Activated naive CD8-positive, alpha-beta T cell treated with anti-CD3 and anti-CD28 coated beads, Interleukin-2, amount 50 U/mL, for 24 hours (primary cell): ENCODE measurements around the gene KYAT1.

Source experiments
- ATAC-seq: fragments of 150-1000 bp; cut with Tn5 transposase; one replicate; pipeline ENCODE4 v1.10.0; 2021
- DNase-seq: peaks from one replicate; pipeline ENCODE4 v3.0.0; 2021
- H3K27ac Mint-ChIP-seq: one replicate; pipeline ENCODE4 v1.8.0; 2021; ENCODE audit warnings: mild to moderate bottlenecking, mixed read lengths
- H3K27me3 Mint-ChIP-seq: one replicate; pipeline ENCODE4 v1.8.0; 2021; ENCODE audit warnings: mixed read lengths
- H3K36me3 Mint-ChIP-seq: one replicate; pipeline ENCODE4 v1.8.0; 2021; ENCODE audit warnings: low read depth, mixed read lengths
- H3K4me1 Mint-ChIP-seq: one replicate; pipeline ENCODE4 v1.8.0; 2021; ENCODE audit warnings: mixed read lengths
- H3K4me3 Mint-ChIP-seq: one replicate; pipeline ENCODE4 v1.8.0; 2021; ENCODE audit warnings: mild to moderate bottlenecking, moderate library complexity, mixed read lengths
- H3K9me3 Mint-ChIP-seq: one replicate; pipeline ENCODE4 v1.8.0; 2021; ENCODE audit warnings: mixed read lengths

The KYAT1 gene

DNA sequence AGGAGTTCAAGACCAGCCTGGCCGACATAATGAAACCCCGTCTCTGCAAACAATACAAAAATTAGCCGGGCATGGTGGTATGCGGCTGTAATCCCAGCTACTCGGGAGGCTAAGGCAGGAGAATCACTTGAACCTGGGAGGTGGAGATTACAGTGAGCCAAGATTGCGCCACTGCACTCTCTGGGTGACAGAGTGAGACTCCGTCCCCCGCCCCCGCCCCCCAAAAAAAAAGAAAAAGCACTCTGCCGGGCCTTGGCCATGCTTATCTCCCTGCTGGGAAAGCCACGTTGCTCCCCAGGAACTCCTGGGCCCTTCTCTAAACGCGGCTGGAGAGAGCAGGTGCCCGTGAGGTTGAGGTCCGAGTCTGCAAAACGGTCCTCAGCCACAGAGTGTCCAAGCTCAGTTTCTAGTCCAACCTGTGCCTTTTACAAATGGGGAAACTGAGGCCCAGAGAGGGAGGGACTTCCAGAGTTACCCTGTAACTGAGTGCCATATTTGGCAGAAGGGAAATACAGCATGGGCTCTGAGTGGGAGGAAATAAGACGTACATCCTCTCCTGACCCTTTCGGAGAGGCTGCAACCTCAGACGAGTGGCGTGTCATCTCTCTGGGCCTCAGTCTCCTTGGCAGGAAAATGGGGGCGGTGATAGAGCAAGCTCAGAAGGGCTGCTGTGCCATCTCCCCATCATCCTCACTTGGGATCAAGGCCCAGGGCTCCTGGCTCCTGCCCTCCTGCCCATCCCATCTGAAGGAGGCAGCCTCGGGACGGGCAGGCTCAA is 32.4 kb upstream of the KYAT1 start:
- no peak overlapping the region for H3K27ac Mint-ChIP-seq
- peak; percentile 28 for DNase-seq

DNA sequence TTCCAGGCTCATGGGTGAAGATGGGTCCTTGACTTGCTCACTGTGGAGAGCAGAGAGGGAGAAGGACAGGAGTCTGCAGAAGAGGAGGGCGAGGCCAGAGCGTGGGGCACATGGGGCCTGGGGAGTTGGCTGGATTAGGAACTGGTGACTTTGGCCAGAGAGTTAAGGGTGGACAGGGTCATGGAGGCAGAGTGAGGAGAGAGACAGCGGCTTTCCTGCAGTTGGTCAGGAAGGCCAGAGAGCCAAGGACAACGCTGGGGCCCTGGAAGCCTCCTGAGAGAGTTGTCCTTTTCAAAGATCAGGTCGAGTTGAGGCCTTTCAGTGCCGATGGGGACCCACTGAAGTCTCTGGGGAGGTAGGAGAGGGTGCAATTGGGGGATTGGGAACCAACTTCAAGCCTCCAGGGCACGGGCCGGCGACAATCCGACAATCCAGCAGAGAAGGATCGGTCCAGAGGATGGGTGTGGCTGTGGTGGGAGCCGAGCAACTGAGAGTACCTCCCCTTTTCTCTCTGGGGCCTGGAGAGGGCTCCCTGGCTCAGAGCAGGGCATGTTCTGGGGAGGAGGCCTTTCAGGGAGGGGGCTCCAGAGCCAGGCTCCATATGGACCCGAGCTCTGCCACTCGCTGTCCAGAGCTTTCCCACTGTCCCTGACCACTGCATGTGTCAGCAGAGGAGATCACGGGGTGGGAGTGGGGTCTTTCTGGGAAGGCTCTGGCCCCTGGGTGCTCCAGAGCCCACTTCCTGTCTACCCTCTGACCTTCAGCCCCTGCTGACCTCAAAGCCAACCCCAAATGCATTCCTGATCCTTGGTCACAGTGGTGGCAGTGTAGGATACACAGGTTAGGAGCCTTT is 31.5 kb upstream of the KYAT1 start:
- Mint-ChIP-seq H3K4me1 (peaks cover 49% of the 10 kb centered on the region), H3K4me3 (no peak overlapping the region), H3K27ac (peak overlapping the region; percentile 42), H3K36me3 (peaks cover 23% of the 10 kb centered on the region), H3K9me3 (no peaks in the 10 kb centered on the region), H3K27me3 (no peaks in the 10 kb centered on the region)
- DNase-seq (no peak), ATAC-seq (no peak)

More for the DNA sequence above, 32.4 kb upstream of the KYAT1 start:
- Mint-ChIP-seq H3K9me3 (no peaks in the 10 kb centered on the region), H3K36me3 (peaks cover 15% of the 10 kb centered on the region), H3K4me1 (peaks cover 45% of the 10 kb centered on the region), H3K4me3 (no peak overlapping the region), H3K27me3 (no peaks in the 10 kb centered on the region)
- peak; percentile 62 for ATAC-seq

GRCh38 chr9:128912270-128912853 is 30.6 kb upstream of the KYAT1 start:
- Mint-ChIP-seq H3K27ac (peak overlapping the region; percentile 23), H3K27me3 (no peaks in the 10 kb centered on the region), H3K9me3 (no peaks in the 10 kb centered on the region), H3K4me3 (no peak overlapping the region), H3K4me1 (peaks cover 49% of the 10 kb centered on the region), H3K36me3 (peaks cover 27% of the 10 kb centered on the region)
- peak; percentile 20 for ATAC-seq
- DNase-seq: no peak

DNA sequence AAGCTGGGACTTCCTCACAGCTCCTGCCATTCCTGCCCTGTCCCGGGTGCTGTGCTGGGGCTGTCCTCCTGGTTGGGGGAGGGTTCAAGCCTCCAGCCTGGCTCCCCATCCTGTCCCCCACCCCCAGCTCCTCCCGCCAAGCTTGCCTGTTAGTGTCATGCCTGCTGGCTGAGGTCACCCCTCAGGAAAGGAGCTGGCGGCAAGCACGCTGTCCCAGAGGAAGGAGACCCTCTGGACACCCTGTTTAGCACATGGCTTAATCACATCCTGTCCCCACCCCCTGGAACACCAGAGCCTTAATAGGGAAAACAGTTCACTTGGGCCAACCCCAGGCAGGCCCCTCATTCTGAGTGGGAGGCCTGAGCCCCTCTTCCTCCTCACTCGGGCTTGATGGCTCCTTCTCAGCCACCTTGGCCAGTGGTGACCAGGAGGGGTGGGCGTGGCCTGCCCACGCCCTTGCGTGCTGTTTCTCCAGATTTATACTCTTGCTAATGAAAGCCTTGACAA is 29.8 kb upstream of the KYAT1 start:
- ATAC-seq (no peak), DNase-seq (no peak)
- Mint-ChIP-seq H3K9me3 (no peaks in the 10 kb centered on the region), H3K4me1 (peaks cover 51% of the 10 kb centered on the region), H3K36me3 (peaks cover 27% of the 10 kb centered on the region), H3K27ac (no peak overlapping the region), H3K4me3 (no peak overlapping the region), H3K27me3 (no peaks in the 10 kb centered on the region)

- Mint-ChIP-seq H3K9me3 (no peaks in the 10 kb centered on the region), H3K27ac (no peak overlapping the region), H3K4me3 (no peak overlapping the region), H3K4me1 (peaks cover 52% of the 10 kb centered on the region), H3K36me3 (peaks cover 27% of the 10 kb centered on the region), H3K27me3 (no peaks in the 10 kb centered on the region)
- ATAC-seq (no peak), DNase-seq (no peak)
Observed at GRCh38 chr9:128910906-128911305, 29.2 kb upstream of the KYAT1 start.

DNA sequence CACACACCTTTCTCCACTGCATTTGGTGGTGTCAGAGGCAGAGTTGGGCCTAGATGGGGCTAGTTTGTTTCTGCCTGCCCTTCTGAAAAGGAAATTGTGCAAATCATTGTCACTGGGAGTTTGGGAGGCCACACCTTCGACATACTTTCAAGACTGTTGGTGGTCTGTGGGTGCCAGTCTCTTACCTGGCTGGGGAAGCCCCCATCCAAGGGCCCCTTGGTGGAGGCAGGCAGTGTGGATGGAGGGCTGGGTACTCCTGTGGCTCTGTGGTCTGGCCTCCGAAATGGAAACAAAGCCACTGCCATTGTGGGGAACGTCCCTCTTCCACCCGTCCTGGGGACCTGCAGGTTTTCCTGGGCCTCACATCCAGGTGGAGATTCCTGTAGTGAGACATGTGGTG is 28.1 kb upstream of the KYAT1 start:
- DNase-seq: no peak
- Mint-ChIP-seq H3K4me3 (no peak overlapping the region), H3K27me3 (no peaks in the 10 kb centered on the region), H3K4me1 (peaks cover 52% of the 10 kb centered on the region), H3K9me3 (no peaks in the 10 kb centered on the region), H3K27ac (no peak overlapping the region), H3K36me3 (peaks cover 27% of the 10 kb centered on the region)
- ATAC-seq: peak; percentile 57

GRCh38 chr9:128908372-128908771 is 26.6 kb upstream of the KYAT1 start:
- H3K4me1 Mint-ChIP-seq: peaks cover 54% of the 10 kb centered on the region
- no peak overlapping the region for H3K27ac Mint-ChIP-seq

GRCh38 chr9:128906741-128907140 is 25.0 kb upstream of the KYAT1 start:
- no peaks in the 10 kb centered on the region for H3K27me3 Mint-ChIP-seq
- peaks cover 54% of the 10 kb centered on the region for H3K4me1 Mint-ChIP-seq
- no peak overlapping the region for H3K4me3 Mint-ChIP-seq
- H3K36me3 Mint-ChIP-seq: peaks cover 21% of the 10 kb centered on the region
- DNase-seq (no peak), ATAC-seq (no peak)
- no peaks in the 10 kb centered on the region for H3K9me3 Mint-ChIP-seq
- H3K27ac Mint-ChIP-seq: peak overlapping the region; percentile 32

More at GRCh38 chr9:128908372-128908771, 26.6 kb upstream of the KYAT1 start:
- H3K27me3 Mint-ChIP-seq: no peaks in the 10 kb centered on the region
- DNase-seq (no peak), ATAC-seq (no peak)
- H3K9me3 Mint-ChIP-seq: no peaks in the 10 kb centered on the region
- no peak overlapping the region for H3K4me3 Mint-ChIP-seq
- peaks cover 27% of the 10 kb centered on the region for H3K36me3 Mint-ChIP-seq

DNA sequence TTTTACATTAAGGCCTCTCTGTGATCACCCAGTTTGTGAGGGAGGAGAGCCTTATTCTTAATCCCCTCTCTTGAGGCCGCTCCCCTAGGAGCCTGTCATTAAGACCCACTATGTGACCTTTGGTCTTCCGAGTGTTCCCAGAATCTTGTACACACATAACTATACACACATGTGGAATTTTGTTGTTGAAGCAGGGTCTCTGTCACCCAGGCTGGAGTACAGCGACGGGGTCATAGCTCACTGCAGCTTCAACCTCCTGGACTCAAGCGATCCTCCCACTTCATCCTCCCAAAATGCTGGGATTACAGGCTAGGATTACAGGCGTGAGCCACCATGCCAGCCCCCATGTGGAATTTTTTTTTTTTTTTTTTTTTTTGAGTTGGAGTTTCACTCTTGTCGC is 24.2 kb upstream of the KYAT1 start:
- Mint-ChIP-seq H3K27ac (no peak overlapping the region), H3K4me1 (peaks cover 47% of the 10 kb centered on the region), H3K27me3 (no peaks in the 10 kb centered on the region), H3K4me3 (no peak overlapping the region), H3K9me3 (no peaks in the 10 kb centered on the region), H3K36me3 (peaks cover 21% of the 10 kb centered on the region)
- ATAC-seq: no peak
- DNase-seq: no peak

GRCh38 chr9:128903871-128904620 is 22.3 kb upstream of the KYAT1 start:
- no peak for DNase-seq
- Mint-ChIP-seq H3K27ac (peak overlapping the region; percentile 49), H3K4me3 (no peak overlapping the region), H3K4me1 (peaks cover 52% of the 10 kb centered on the region), H3K27me3 (no peaks in the 10 kb centered on the region), H3K36me3 (peaks cover 15% of the 10 kb centered on the region), H3K9me3 (no peaks in the 10 kb centered on the region)
- ATAC-seq: no peak

DNA sequence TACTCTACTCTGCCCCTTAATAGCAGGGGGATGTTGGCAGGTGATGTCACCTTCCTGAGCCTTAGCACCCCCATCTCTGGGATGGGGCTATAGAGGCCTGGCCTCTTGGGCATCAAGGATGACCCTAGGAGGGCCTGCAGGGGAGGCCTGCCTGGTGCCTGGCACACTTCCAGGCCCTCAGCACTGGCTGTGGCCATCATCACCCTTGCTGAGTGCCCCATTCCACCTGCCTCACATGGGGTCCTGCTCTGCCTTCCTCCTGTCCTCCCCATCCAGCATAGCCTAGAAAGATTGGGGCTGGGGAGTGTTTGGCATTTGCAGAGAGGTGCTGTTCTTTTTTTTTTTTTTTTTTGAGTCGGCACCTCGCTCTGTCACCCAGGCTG is 21.3 kb upstream of the KYAT1 start:
- DNase-seq (no peak), ATAC-seq (no peak)
- H3K36me3 Mint-ChIP-seq: peaks cover 10% of the 10 kb centered on the region
- H3K4me3 Mint-ChIP-seq: no peak overlapping the region
- H3K27me3 Mint-ChIP-seq: no peaks in the 10 kb centered on the region
- H3K27ac Mint-ChIP-seq: peak overlapping the region; percentile 85
- H3K4me1 Mint-ChIP-seq: peaks cover 58% of the 10 kb centered on the region
- no peaks in the 10 kb centered on the region for H3K9me3 Mint-ChIP-seq

DNA sequence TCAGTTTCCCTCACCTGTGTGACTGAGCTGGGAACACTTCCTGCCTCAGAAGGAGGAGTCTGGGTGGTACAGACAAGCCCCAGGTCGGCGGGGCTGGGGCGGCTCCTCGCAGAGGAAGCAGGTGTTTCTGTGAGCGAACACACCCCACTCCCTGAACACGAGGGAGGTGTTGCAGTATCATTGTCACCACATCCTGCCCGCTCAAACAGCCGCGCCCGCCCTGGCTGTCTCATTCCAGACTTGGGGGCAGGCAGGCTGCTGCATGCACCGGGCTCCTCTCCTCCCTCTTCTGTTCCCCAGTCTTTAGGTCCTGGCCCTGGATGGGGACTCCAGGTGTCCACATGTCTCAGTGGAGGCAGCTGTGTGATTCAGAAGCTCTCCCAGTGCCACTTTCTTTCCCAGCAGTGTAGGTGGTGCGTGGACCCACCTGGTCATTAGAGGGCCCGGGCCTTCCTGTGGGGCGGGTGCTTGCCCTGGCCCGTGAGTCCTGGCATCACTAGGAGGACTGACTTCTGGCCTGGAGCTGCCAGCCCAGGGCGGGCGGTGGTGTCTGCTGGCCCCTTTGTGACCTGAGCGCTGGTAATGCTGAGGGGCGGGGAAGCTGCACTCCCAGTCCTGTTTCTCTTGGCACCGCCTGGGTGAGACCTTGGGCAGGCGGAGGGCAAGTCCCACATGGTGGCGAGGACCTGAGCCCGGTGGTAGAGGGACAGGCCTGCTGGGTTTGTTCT is 20.8 kb upstream of the KYAT1 start:
- no peaks in the 10 kb centered on the region for H3K9me3 Mint-ChIP-seq
- peak overlapping the region; percentile 50 for H3K4me3 Mint-ChIP-seq
- peaks cover 62% of the 10 kb centered on the region for H3K4me1 Mint-ChIP-seq
- H3K36me3 Mint-ChIP-seq: peaks cover 8% of the 10 kb centered on the region
- H3K27ac Mint-ChIP-seq: peak overlapping the region; percentile 85
- DNase-seq: peak; percentile 83
- no peaks in the 10 kb centered on the region for H3K27me3 Mint-ChIP-seq
- ATAC-seq: peak; percentile 87

DNA sequence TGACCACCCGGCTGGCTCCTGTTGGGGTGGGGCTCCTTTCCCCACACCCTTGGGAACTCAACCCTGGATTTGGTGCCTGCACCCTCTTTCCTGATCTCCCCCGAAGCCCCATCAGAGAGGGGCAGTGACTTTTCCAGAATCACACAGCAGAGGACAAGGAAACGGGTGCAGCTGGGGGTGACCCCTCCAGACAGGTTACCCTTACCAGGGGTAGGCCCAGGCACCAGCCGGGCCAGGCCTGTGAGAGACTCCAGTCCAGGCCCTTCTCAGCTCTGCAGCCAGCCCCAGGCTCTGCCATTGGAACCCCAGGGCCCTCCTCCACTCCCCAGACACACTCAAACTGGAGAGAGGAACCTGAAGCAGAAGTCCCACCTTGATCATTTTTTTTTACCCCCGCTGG is 20.1 kb upstream of the KYAT1 start:
- no peak for DNase-seq
- Mint-ChIP-seq H3K4me3 (no peak overlapping the region), H3K27ac (peak overlapping the region; percentile 85), H3K9me3 (no peaks in the 10 kb centered on the region), H3K27me3 (no peaks in the 10 kb centered on the region), H3K4me1 (peaks cover 62% of the 10 kb centered on the region), H3K36me3 (peaks cover 9% of the 10 kb centered on the region)
- ATAC-seq: no peak
